GM19438 (cell line): Measurements from ENCODE around the gene SNX14.

Experiments
- ATAC-seq: cut with Tn5 transposase; IDR thresholded peaks from one replicate; pipeline ENCODE4 v1.9.1; 2021; ENCODE audit warnings: low read depth; ENCODE audit not compliant: unreplicated experiment

The SNX14 gene

DNA sequence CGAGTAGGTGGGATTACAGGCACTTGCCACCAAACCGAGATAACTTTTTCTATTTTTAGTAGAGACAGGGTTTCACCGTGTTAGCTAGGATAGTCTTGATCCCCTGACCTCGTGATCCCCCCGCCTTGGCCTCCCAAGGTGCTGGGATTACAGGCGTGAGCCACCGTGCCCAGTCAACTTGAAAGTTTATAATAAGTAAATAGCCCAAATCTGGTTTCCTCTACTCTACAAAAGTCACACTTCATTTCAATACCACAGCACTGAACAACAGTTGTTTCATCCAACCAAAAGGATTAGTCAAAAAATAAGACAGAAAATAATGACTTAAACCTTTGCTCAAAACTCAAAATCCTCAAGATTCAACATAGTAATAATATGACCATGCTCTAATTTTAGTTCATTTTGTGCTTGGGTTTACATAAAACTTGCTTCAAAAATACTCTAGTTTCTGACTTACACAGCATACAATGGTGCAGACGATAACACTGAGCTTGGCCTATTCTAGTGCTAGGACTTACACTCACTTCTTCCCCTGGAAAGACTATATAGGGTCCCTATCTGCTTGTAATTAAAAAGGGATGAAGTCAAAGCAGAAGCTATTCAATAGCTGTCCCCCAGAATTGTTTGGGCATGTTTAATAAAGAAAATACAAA lies 87.1 kb downstream of the SNX14 start:
- ATAC-seq: no peak

DNA sequence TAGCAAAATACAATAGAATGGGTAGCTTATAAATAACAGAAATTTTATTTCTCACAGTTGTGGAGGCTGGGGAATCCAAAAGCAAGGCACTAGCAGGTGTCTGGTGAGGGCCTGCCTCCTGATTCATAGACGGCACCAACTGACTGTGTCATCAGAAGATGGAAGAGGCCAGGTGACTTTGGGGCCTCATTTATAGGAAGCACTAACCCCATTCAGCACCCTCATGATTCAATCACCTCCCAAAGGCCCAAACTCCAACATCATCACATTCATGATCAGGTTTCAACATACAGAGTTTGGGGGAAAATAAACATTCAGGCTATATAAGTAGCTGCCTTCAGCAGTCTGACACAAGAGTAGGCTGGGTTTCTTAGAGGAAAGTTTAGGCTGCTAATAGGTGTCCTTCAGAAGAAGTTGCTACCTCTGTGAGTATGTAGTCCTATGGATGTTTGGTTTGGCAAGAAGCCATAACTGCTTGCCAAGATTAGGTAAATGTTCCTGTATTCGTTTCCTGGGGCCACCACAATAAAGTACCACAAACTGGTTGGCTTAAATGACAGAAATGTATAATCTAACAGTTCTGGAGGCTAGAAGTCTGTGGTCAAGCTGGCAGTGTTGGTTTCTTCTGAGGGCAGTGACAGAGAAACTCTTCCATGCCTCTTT lies 94.9 kb downstream of the SNX14 start:
- ATAC-seq: no peak

DNA sequence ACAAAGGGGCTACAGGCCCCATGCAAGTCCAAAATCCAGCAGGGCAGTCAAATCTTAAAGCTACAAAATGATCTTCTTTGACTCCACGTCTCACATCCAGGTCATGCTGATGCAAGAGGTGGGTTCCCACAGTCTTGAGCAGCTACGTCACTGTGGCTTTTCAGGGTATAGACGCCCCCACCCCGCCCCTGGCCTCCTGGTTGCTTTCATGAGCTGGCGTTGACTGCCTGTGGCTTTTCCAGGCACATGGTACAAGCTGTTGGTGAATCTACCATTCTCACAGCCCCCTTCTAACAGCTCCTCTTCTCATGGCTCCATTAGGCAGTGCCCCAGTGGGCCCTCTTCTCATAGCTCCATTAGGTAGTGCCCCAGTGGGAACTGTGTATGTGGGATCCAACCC lies 96.8 kb downstream of the SNX14 start:
- ATAC-seq: no peak

DNA sequence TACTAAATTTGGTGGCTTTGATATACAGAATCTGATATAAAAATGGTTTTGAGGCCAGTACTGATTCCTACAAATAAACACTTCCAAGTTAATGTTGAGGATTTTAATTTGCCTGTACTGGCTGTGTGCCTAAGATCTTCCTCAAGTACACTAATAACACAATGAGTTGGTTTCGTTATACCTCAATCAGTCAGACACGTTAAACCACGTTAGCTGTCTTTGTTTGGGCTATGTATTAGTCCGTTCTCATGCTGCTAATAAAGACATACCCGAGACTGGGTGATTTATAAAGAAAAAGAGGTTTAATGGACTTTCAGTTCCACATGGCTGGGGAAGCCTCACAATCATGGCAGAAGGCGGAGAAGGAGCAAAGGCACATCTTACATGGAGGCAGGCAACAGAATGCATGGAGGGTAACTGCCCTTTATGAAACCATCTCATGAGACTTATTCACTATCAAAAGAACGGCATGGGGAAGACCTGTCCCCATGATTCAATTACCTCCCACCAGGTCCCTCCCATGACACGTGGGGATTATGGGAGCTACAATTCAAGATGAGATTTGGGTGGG lies 97.6 kb downstream of the SNX14 start:
- ATAC-seq: no peak

DNA sequence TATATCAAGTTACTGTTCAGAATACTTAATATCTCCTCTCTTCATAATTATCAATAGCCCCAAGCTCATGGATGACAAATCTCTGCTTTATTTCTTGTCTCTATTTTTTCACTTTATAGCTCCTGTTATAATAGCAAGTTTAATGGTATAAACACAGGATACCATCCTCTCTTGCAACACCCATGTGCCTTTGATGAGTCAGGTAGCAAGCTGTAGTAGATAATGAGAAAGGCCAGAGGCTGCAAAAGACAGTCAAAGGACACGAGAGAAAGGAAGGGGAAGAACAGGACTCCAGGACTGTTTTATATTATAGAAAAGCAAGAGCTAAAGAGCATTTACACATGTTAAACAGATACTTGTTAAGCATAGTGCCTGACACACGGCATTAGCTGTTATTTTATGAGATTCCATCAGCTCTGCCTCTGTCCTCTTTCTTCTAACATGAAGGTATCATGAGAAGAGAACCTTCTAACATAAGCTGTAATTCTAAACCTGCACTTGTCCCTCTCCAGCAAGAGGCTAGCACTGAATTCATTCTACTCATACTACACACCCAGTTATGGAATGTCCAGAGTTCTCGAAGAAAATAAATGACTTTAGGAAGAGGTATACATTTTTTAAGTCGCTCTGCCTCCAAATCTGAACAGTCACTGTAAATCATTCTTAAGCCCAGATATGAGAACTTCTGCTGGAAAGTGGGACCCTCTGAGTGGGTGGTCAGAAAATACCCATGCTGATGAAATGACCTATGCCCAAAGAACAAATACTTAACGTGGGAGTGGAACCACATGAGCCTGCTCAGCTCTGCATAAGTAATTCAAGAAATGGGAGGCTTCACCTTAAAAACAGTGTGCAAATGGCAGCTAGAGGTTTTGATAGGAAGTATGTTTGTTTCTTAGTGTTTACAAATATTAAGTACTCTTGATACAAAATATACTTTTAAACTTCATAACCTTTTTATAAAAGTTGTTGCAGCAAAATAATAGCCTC lies 98.8 kb downstream of the SNX14 start:
- no peak for ATAC-seq

DNA sequence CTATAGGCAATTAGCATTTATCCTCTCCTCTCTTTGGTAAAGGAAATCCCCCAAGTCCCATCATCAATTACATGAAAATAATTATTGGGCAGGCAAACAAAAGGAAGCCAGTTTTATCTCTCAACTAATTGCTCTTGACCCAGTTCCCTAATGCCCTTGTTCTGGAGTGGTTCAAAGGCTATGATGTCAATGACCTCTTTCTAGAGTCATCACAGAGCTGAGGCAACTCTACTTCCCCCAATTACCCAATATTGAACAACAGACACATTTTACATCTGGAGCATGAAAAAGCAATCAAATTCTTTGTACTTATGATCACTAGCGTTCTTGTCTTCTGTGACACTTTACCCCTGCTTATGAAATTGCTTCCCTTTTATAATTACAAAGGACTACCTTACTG lies 100.3 kb downstream of the SNX14 start:
- no peak for ATAC-seq

DNA sequence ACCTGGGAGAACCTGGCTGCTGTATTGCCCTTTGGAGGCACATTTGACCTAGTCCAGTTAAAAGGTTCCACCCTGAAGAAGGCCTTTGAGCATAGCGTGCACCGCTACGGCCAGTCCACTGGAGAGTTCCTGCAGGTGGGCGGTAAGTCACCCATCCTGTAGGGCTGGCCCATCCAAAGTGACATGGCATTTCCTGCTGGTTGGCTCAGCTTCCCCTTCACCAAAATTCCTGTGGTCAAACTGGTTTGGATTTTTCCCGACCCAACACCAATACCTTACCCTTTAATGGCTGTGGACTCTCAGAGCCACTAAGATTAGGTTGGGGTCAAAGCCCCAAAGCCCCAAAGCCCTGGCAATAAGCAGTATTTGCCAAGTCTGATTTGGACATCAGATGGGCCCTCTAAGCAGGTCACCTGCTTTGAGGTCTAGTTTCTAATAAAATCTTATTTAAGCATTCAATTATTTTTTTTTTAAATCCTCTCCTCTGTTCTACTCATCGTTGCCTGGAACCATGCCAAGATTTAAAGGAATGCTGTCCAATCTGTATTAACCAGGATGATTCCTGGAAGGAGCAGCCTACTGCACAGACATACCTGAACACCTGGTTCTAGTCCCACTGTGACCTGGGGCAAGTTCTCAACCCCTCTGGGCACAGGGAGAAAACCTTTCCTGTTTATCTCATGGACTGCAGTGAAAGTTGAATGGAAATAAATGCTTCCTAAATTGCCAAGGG lies 103.0 kb downstream of the SNX14 start:
- no peak for ATAC-seq

DNA sequence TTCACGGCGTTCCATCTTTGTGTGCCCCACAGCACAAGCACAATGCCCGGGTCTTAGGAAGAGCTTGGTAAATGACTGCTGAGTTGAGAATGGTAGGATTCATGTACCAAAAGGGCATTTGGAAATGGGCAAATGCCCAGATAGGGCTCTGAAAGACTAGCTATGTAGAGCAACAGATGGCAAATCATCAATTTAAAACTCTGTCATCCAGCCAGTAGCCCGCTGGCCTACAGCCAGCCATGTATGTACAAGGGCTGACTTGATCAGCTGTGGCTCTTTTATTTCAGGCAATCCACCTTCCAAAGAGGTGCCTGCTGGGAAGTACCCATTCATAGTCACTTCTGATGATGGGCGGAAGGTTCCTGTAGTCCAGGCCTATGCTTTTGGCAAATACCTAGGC lies 108.7 kb downstream of the SNX14 start:
- no peak for ATAC-seq

DNA sequence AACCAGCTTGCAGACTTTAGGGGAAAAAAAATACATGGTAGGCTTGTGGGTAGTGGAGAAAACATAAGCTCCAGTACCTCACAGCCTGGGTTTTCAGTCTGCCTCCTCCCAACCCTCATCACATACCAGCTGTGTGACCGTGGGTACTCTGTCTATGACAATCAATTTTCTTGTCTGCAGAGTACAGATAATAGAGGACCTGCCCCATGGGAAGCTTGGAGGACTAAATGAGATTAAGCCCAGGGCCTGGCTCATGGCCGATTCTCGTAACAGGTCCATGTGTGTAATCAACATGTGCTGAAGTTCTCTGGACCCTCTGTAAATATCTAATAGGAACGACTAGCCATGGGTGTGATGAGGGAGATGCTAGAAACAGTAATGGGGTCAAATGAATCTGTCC lies 109.8 kb downstream of the SNX14 start:
- ATAC-seq: no peak

DNA sequence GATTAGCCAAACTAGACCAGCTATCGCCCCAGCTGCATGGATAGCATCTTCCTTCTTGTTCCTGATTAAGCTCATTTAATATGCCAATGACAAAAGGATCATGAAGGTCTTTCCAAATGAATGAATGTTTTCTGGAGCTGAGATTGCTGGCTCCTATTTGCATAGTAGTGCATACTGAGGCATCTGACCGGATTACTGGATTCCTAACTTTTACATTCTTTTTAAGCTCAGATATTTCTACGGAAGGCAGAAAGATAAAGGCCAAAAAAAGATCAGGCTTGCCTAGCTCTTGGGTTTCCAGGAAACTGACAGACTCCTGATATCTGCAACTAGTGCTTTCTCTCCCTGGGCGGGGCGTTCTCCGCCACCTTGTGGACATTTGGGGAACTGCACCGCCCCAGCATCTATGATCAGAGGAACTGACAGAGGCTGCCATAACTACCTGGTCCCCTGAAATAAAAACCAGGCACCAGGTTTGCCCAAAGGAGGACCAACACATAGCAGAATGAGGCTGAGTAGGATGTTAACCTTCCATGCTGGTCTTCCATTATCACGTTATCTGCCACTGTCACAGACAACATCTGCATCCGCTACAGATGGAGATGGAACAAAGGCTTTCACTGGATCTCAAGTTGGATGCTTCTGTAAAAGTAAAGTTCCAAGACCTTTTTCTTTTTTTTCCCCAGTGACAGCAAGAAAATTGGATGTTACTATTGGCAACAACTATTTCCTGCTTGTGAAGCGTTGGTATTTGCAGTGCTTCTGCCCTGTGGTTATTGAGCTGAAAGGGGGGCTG lies 110.6 kb downstream of the SNX14 start:
- peak; percentile 94 for ATAC-seq

DNA sequence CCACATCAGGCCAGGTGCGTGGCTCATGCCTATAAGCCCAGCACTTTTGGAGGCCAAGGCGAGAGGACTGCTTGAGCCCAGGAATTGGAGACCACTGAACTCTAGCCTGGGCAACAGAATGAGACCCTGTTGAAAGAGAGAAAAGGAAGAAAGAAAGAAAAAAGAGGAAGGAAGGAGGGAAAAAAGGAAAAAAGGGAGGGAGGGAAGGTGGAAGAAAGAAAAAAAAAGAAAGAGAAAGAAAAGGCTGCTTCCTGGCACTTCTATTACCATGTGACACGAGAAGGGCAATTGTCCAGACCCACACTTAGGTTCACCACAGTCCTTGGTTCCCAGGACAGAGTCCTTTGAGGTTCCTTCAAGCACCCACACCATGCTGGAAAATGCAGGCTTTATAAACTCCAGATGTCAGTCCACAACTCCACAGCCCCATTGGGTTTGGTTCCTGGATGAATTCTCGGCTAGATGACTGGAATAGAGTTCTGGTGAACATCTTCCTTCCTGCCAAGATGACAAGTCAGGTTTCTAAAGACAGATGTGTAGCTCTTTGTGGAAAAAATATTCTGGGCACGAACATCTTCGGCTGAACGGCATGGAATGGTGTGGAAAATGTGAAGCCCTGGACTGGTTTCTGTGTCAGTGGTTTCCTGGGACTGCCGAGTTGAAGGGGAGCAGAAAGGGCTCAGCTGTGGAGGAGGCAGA lies 111.3 kb downstream of the SNX14 start:
- ATAC-seq: peak; percentile 7

DNA sequence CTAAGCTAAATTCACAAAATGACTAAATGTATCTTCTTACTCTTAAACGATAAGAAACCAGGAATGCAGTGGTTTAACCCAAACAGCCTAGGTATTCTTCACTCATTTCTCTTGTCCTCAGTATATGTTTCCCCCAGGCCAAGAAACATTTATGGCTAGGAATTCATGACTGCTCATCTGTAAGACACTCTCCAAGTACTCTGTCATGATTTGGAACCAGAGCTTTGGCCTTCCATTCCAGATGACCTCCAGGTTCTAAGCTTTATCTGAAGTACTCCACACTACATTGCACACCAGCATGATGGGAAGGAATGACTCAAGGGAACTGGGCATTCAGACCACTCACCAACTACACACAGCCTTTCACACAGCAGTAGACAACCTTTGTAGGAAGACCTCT lies 114.5 kb downstream of the SNX14 start:
- ATAC-seq: no peak

DNA sequence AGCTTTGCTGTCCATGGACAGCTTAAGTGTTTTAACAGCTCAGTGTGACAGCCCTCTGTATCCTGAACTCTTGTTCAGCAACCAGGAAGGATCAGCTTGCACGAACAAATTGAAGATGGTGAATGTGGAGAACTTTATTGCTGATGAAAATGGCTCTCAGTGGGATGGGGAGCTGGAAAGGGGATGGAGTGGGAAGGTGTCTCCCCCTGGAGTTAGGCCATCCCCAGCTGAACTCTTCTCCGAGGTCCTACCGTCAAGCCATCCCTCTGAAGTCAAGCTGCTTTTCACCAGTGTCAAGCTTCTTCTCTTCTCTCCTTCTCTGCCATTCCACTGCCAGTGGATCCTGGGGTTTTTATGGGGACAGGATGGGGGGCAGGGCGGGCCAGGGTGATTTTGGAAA lies 117.1 kb downstream of the SNX14 start:
- ATAC-seq: no peak

DNA sequence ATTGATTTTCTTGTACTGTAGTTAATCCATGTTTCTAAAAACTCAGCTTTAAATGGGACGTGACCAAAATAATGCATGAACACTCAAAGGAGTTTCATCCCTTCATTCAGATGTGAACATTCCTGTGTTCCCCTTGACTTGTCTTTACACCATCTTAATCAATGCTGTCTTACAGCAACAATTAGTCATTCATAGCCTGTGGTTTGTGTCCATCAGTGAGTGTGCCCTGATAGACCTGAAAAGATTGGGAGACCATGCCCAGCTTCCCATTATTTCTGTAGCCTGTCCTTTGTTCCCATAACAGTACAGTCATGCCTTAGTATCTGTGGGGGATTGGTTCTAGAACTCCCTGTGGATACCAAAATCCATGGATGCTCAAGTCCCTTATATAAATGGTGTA lies 119.9 kb downstream of the SNX14 start:
- ATAC-seq: no peak

DNA sequence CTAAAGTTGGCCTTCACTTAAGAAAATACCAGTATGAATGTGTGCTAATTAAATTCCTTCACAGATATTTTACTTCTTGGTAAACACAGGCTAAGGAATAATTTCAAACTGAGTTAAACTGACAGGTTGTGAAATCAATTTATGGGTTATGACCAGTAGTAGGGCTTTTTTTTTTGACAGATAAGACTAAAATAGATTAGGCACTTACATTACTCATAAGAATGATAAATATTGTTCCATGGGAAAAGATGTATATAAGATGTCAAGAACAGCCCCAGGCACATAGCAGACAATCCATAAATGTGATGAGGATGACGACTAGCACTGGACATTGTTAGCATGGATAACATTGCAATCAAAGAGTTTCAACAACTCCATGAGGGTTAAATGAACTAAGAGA lies 120.9 kb downstream of the SNX14 start:
- no peak for ATAC-seq

DNA sequence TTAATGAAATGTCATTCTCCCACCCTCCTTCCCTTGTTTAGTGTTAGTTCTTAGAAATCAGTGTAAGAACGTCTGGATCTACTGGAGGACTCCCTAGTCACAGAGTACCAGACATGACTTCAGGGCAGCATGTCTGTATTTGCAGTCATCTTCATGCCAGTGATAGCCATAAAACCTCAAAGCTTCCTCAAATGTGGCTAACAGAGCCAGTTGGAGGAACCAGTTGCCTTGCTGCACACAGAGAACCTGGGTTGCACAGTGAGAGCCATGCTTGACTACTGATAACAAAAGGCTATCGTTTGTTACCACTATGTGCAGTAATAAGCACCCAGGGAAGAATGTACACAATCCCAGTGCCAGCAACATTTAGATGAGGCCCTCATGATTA lies 123.6 kb downstream of the SNX14 start:
- ATAC-seq: no peak

DNA sequence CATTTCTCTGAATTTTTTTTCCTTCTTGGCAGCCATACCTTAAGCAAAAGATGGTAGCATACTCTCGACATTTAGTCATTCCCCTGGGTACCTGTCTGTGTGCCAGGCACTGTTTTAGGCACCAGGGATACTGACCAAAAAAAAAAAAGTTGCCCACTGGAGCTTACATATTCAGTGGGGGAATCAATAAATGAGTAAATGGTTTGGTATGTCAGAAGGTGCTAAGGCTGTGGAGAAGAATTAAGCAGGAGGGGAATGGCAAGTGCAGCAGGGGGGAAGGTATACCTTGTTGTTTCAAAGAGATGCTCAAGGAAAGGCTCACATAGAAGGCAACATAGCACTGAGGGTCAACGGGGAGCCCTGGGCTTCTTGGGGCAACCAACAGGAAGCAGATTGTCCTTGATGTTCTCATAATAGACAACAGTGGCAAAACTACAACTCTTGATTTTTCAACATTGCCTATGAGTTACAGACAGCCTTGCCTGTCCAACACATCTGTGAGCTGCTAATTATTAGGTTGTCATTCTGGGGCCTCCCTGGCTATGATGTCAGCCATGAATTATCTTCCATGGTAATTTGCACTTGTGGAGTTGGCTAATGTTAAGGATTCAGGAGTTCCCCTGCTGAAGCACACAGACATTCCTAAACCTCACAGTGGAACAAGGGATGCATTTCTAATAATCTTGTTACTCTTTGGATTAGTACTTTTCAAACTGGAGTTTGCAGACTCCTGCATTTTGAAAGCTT lies 124.2 kb downstream of the SNX14 start:
- no peak for ATAC-seq

DNA sequence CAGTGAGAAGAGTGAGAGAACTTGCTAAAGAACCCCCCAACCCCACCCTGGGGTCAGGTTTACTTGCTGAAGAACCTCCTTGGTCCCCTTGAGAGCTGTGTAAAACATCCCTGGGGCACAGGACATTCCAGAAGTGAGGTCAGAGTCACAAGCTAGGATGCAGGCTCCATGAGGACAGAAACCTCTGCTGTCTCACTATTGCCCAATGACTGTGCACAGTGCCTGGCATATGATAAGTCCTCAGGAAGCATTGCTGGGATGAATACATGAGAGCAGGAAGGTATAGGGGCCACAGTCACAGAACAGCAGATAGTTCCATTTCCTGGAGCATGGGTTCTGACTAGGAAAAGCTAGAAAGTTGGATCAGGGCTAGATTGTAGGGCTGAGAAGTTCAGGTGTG lies 125.3 kb downstream of the SNX14 start:
- no peak for ATAC-seq
